ENCODE results near the gene DDX4. TPM values are rescaled to one million over a fixed set of nuclear protein-coding genes. Genes with fewer than 3 reads are reported as not detected.

DDX4 gene
- total RNA-seq, 1 donor from 2014 or later, result not detected

- no peaks in the 10 kb centered on the region for H3K9me3 ChIP-seq (replicated peaks)
- no peaks in the 10 kb centered on the region for H3K27me3 ChIP-seq (ENCODE audit: low read depth)
- H3K27ac ChIP-seq (replicated peaks), result no peak overlapping the region
- H3K4me1 ChIP-seq, result peaks cover 20% of the 10 kb centered on the region
- no peak for DNase-seq
- intact Hi-C loops (cut with micrococcal nuclease), result no loop called here
- peaks cover 16% of the 10 kb centered on the region for H3K36me3 ChIP-seq
- no peak for TF ChIP-seq CTCF (IDR thresholded peaks at IDR 0.05; ENCODE audit: borderline replicate concordance)
- no peak overlapping the region for H3K4me3 ChIP-seq
These were observed 29.1 kb upstream of the DDX4 start for GRCh38 chr5:55708732-55709131.

- peak overlapping the region; percentile 73 for H3K27ac ChIP-seq (replicated peaks)
- peak overlapping the region; percentile 92 for H3K4me3 ChIP-seq
- peaks cover 16% of the 10 kb centered on the region for H3K36me3 ChIP-seq
- intact Hi-C loops (cut with micrococcal nuclease), result no loop called here
- H3K27me3 ChIP-seq (ENCODE audit: low read depth), result no peaks in the 10 kb centered on the region
- H3K9me3 ChIP-seq (replicated peaks), result no peaks in the 10 kb centered on the region
- no peak for DNase-seq
- H3K4me1 ChIP-seq, result peaks cover 20% of the 10 kb centered on the region
- TF ChIP-seq CTCF (IDR thresholded peaks at IDR 0.05; ENCODE audit: borderline replicate concordance), result no peak
These were observed 26.3 kb upstream of the DDX4 start for GRCh38 chr5:55711507-55712022.

- intact Hi-C loops (cut with micrococcal nuclease), result no loop called here
These were observed 25.6 kb upstream of the DDX4 start, which contains the start of gene SLC38A9 for GRCh38 chr5:55712023-55712859. TSS of gene SLC38A9 (minus strand) at chr5:55712324. CDS start at chr5:55697958, 14,366 bp downstream.

GRCh38 chr5:55713871-55714270, 24.0 kb upstream of the DDX4 start:
- no peak for DNase-seq
- Histone ChIP-seq H3K36me3 (peaks cover 4% of the 10 kb centered on the region), H3K27me3 (ENCODE audit: low read depth) (no peaks in the 10 kb centered on the region), H3K4me1 (peaks cover 20% of the 10 kb centered on the region), H3K9me3 (replicated peaks) (no peaks in the 10 kb centered on the region), H3K27ac (replicated peaks) (no peak overlapping the region), H3K4me3 (no peak overlapping the region)
- TF ChIP-seq CTCF (IDR thresholded peaks at IDR 0.05; ENCODE audit: borderline replicate concordance), result no peak
- intact Hi-C loops (cut with micrococcal nuclease), result no loop called here

More at GRCh38 chr5:55712023-55712859, 25.6 kb upstream of the DDX4 start, which contains the start of gene SLC38A9:
- no peaks in the 10 kb centered on the region for H3K27me3 ChIP-seq (ENCODE audit: low read depth)
- peaks cover 15% of the 10 kb centered on the region for H3K36me3 ChIP-seq
- H3K9me3 ChIP-seq (replicated peaks), result no peaks in the 10 kb centered on the region
- DNase-seq, result peak; percentile 96
- H3K4me3 ChIP-seq, result peak within 1 kb of the TSS; percentile 92
- H3K4me1 ChIP-seq, result peaks cover 20% of the 10 kb centered on the region
- no peak for TF ChIP-seq CTCF (IDR thresholded peaks at IDR 0.05; ENCODE audit: borderline replicate concordance)
- peak within 1 kb of the TSS; percentile 73 for H3K27ac ChIP-seq (replicated peaks)

- H3K36me3 ChIP-seq, result peaks cover 2% of the 10 kb centered on the region
- H3K4me3 ChIP-seq, result no peak overlapping the region
- H3K9me3 ChIP-seq (replicated peaks), result no peaks in the 10 kb centered on the region
- peak; percentile 9 for TF ChIP-seq CTCF (IDR thresholded peaks at IDR 0.05; ENCODE audit: borderline replicate concordance)
- DNase-seq, result no peak
- peaks cover 20% of the 10 kb centered on the region for H3K4me1 ChIP-seq
- intact Hi-C loops (cut with micrococcal nuclease), result no loop called here
- H3K27me3 ChIP-seq (ENCODE audit: low read depth), result no peaks in the 10 kb centered on the region
- no peak overlapping the region for H3K27ac ChIP-seq (replicated peaks)
These were observed 23.5 kb upstream of the DDX4 start for GRCh38 chr5:55714339-55714738.

Data from left ventricle myocardium inferior (tissue), 1 donor.